ENCODE results near the gene REEP6.

DNA sequence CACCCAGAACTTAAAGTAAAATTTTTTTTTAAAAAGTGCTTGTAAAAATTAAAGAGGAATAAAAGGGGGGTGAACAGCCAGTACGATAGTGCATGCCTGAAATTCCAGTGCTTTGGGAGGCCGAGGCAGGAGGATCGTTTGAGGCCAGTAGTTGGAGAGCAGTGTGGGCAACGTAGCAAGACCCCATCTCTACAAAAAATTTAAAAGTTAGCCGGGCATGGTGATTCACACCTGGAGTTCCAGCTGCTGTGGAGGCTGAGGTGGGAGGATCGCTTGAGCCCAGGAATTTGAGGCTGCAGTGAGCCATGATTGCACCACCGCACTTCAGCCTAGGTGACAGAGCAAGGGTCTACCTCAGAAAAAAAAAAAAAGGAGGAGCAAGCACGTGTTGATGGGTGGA, 14.0 kb downstream of the REEP6 start:
- TF ChIP-seq, protein P1, sequence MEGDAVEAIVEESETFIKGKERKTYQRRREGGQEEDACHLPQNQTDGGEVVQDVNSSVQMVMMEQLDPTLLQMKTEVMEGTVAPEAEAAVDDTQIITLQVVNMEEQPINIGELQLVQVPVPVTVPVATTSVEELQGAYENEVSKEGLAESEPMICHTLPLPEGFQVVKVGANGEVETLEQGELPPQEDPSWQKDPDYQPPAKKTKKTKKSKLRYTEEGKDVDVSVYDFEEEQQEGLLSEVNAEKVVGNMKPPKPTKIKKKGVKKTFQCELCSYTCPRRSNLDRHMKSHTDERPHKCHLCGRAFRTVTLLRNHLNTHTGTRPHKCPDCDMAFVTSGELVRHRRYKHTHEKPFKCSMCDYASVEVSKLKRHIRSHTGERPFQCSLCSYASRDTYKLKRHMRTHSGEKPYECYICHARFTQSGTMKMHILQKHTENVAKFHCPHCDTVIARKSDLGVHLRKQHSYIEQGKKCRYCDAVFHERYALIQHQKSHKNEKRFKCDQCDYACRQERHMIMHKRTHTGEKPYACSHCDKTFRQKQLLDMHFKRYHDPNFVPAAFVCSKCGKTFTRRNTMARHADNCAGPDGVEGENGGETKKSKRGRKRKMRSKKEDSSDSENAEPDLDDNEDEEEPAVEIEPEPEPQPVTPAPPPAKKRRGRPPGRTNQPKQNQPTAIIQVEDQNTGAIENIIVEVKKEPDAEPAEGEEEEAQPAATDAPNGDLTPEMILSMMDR (IDR thresholded peaks at IDR 0.05; ENCODE audit: low read depth, low read length, missing input control), result no peak
- no peak for TF ChIP-seq ATF3 (IDR thresholded peaks at IDR 0.05)
- TF ChIP-seq MAX (IDR thresholded peaks at IDR 0.05), result no peak
- no peak for TF ChIP-seq REST (IDR thresholded peaks at IDR 0.05)
- no peak for TF ChIP-seq FOXA1 (IDR thresholded peaks at IDR 0.05)
- no peak for TF ChIP-seq RAD21 (IDR thresholded peaks at IDR 0.05)
- TF ChIP-seq JUND (IDR thresholded peaks at IDR 0.05), result no peak
- TF ChIP-seq RXRA (IDR thresholded peaks at IDR 0.05), result no peak
- TF ChIP-seq SP1 (IDR thresholded peaks at IDR 0.05), result no peak
- TF ChIP-seq EGR1 (IDR thresholded peaks at IDR 0.05; ENCODE audit: low read depth in 2 of 2), result no peak
- TF ChIP-seq YY1 (IDR thresholded peaks at IDR 0.05), result no peak
